Activated CD8-positive, alpha-beta memory T cell treated with anti-CD3 and anti-CD28 coated beads, Interleukin-2, amount 50 U/mL, for 48 hours (primary cell): ENCODE data around the gene DHRS1.
"Not testable (repeated sequence)": the region's sequence is repeated elsewhere in the genome, so short reads cannot be mapped to it uniquely, and the experiment has no call there.

Experiments
- DNase-seq: peaks from one replicate; pipeline ENCODE4 v3.0.0-alpha.2; 2020

DHRS1 gene

GRCh38 chr14:24261969-24262327 is 37.6 kb downstream of the DHRS1 start:
- DNase-seq: no peak

GRCh38 chr14:24261256-24261968 is 38.2 kb downstream of the DHRS1 start:
- DNase-seq: no peak

GRCh38 chr14:24260780-24261157 is 38.8 kb downstream of the DHRS1 start:
- DNase-seq: no peak

- DNase-seq: no peak
These were observed 39.4 kb downstream of the DHRS1 start for GRCh38 chr14:24260026-24260779.

- no peak for DNase-seq
These were observed 40.1 kb downstream of the DHRS1 start for GRCh38 chr14:24259282-24260025.

GRCh38 chr14:24258548-24259265 is 40.9 kb downstream of the DHRS1 start:
- no peak for DNase-seq

- DNase-seq: no peak
These were observed 41.5 kb downstream of the DHRS1 start for GRCh38 chr14:24258119-24258518.

- no peak for DNase-seq
These were observed 42.6 kb downstream of the DHRS1 start for GRCh38 chr14:24256960-24257359.

- no peak for DNase-seq
These were observed 43.5 kb downstream of the DHRS1 start for GRCh38 chr14:24255931-24256711.

GRCh38 chr14:24255438-24255837 is 44.1 kb downstream of the DHRS1 start:
- no peak for DNase-seq

GRCh38 chr14:24254630-24255392 is 44.8 kb downstream of the DHRS1 start:
- no peak for DNase-seq

- no peak for DNase-seq
These were observed 45.6 kb downstream of the DHRS1 start for GRCh38 chr14:24253936-24254335.

GRCh38 chr14:24252289-24253124 is 47.1 kb downstream of the DHRS1 start:
- DNase-seq: no peak

- no peak for DNase-seq
These were observed 47.7 kb downstream of the DHRS1 start for GRCh38 chr14:24251880-24252288.

GRCh38 chr14:24250354-24250753 is 49.2 kb downstream of the DHRS1 start:
- no peak for DNase-seq

- no peak for DNase-seq
These were observed 50.2 kb downstream of the DHRS1 start for GRCh38 chr14:24249230-24250021.

GRCh38 chr14:24247422-24247821 is 52.2 kb downstream of the DHRS1 start:
- DNase-seq: no peak

GRCh38 chr14:24246765-24247212 is 52.8 kb downstream of the DHRS1 start:
- no peak for DNase-seq

GRCh38 chr14:24245350-24245749 is 54.2 kb downstream of the DHRS1 start:
- not testable (repeated sequence) for DNase-seq
